Gastrocnemius medialis (tissue), 4 donors: ENCODE results near the gene AGAP1. TPM values are rescaled to one million over a fixed set of nuclear protein-coding genes. Genes with fewer than 3 reads are reported as not detected.

Experiments
- ATAC-seq, 2 donors: fragments of 150-250 bp; one replicate each; pipeline ENCODE4 v1.9.1; 2016
- DNase-seq, 2 donors: peaks; one replicate each; pipeline ENCODE4 v3.0.0-alpha.2; 2019
- H3K27ac ChIP-seq, 4 donors: fragments of 200-600 bp; sonication (generic); 1 replicate in 1 of 4; 2 replicates in 3 of 4; pipeline ENCODE4 v1.5.1; 2016 to 2018; ENCODE audit warnings: mild to moderate bottlenecking in 2 of 4, moderate library complexity in 1 of 4
- H3K27me3 ChIP-seq, 3 donors: fragments of 200-600 bp; sonication (generic) in 2 of 3; 1 replicate in 1 of 3; 2 replicates in 2 of 3; pipeline versions ENCODE4 v1.5.1 to v1.6.0; 2016 to 2019; ENCODE audit warnings: mild to moderate bottlenecking in 1 of 3, moderate library complexity in 1 of 3
- H3K36me3 ChIP-seq, 2 donors: fragments of 200-600 bp; sonication (generic) in 1 of 2; one replicate each; pipeline ENCODE4 v1.5.1; 2017 to 2018
- H3K4me1 ChIP-seq, 2 donors: fragments of 200-600 bp; sonication (generic) in 1 of 2; one replicate each; pipeline ENCODE4 v1.5.1; 2016 to 2017; ENCODE audit warnings: mild to moderate bottlenecking in 2 of 2
- H3K4me3 ChIP-seq, 4 donors: fragments of 200-600 bp; sonication (generic) in 3 of 4; 1 replicate in 1 of 4; 2 replicates in 3 of 4; pipeline ENCODE4 v1.5.1; 2016 to 2019; ENCODE audit warnings: mild to moderate bottlenecking in 2 of 4
- H3K9me3 ChIP-seq, 3 donors: fragments of 200-600 bp; sonication (generic) in 2 of 3; 1 replicate in 1 of 3; 2 replicates in 2 of 3; pipeline ENCODE4 v1.5.1; 2016 to 2019
- CTCF ChIP-seq, 5 experiments: fragments of 450-650 bp in 3 of 5; fragments of 200-600 bp in 2 of 5; sonication (generic) in 2 of 5; IDR thresholded peaks in 4 of 5; conservative IDR thresholded peaks in 1 of 5; 1 replicate in 4 of 5; 2 replicates in 1 of 5; pipeline ENCODE4 v1.5.1; 2016 to 2019; ENCODE audit warnings: antibody characterized with exemption in 5 of 5, mild to moderate bottlenecking in 3 of 5, moderate library complexity in 3 of 5
- POLR2A ChIP-seq, 2 donors: fragments of 450-650 bp; IDR thresholded peaks; one replicate each; pipeline ENCODE4 v1.6.1; 2017; ENCODE audit warnings: antibody characterized with exemption in 2 of 2, mild to moderate bottlenecking in 2 of 2, moderate library complexity in 2 of 2
- in situ Hi-C, 4 donors: fragments of 200-750 bp; cut with MboI; loops; one replicate each; pipeline versions ENCODE4 v1.15.0 to v1.8.0; 2017; ENCODE audit warnings: low sequenced_read_pairs in 4 of 4
- intact Hi-C: fragments of 100-400 bp; cut with DNase I; formaldehyde crosslinking; loops from one replicate; pipeline ENCODE4 v1.15.1; 2023; ENCODE audit warnings: low total_unique reads
- total RNA-seq, 4 donors: library from RNA; depleted of rRNA; stranded (reverse); fragments of >200 nt; gene quantifications; one replicate each; pipeline versions ENCODE4 v1.1.0 to v1.2.3, GENCODE V29; 2016

Gene AGAP1
- total RNA-seq, 4 donors from 2014 or later = 8.5 to 26.8 (median 14.4) TPM

DNA sequence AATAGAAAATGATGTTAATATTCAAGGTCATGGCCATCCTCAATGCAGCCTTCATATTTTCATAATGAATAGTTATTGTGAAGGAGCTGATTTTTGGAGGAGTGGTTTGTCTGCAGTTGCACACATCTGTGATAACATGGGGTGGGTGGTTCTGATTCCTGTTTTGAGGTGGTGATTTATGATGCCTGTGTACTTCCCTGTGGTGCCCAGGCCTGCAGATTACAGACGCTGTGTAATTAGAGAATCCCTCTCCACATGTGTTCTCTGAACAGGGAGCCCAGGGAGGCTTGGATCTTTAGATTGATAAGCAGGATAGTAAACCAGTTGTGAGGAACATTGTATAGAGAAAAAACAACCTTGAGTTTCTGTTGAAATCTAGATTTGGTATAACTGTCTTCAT is 117.5 kb downstream of the AGAP1 start:
- intact Hi-C loops = no loop called here
- in situ Hi-C loops = no loop called here
- H3K27me3 ChIP-seq = no peaks in the 10 kb centered on the region
- ATAC-seq (no peak), DNase-seq (no peak)
- no peaks in the 10 kb centered on the region for H3K9me3 ChIP-seq
- no peak overlapping the region for H3K4me3 ChIP-seq
- H3K27ac ChIP-seq = no peak overlapping the region
- TF ChIP-seq CTCF (IDR thresholded peaks at IDR 0.05 in 4 of 5, conservative IDR thresholded peaks at IDR 0.05 in 1 of 5) = no peak
- no peak for TF ChIP-seq POLR2A (IDR thresholded peaks at IDR 0.05)
- peaks cover 21 to 25% of the 10 kb centered on the region in 2 donors for H3K4me1 ChIP-seq
- no peaks in the 10 kb centered on the region for H3K36me3 ChIP-seq

DNA sequence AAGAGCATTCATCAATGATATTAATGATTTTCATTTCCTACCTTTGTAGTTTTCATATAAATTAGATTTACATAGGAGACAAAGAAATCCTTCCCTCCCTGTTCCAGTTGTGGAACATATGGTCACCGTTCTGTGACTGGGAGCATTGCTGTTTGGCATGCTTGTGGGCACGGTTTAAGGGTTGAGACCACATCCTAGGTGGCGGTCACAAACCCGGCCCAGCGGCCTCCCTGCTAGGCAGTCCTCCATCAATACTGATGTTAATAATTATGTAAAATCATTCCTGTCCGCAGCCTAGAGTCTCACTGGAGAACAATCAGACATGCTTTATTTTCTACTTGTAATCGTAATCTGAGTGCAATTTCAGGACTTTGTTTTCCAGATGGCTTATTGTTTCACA is 117.9 kb downstream of the AGAP1 start:
- ATAC-seq (no peak), DNase-seq (no peak)
- Histone ChIP-seq H3K4me1 (peaks cover 22 to 27% of the 10 kb centered on the region in 2 donors), H3K27me3 (no peaks in the 10 kb centered on the region), H3K4me3 (no peak overlapping the region), H3K27ac (no peak overlapping the region), H3K9me3 (no peaks in the 10 kb centered on the region), H3K36me3 (no peaks in the 10 kb centered on the region)
- in situ Hi-C loops = no loop called here
- intact Hi-C loops = no loop called here
- TF ChIP-seq CTCF (IDR thresholded peaks at IDR 0.05 in 4 of 5, conservative IDR thresholded peaks at IDR 0.05 in 1 of 5) (no peak), POLR2A (IDR thresholded peaks at IDR 0.05) (no peak)

DNA sequence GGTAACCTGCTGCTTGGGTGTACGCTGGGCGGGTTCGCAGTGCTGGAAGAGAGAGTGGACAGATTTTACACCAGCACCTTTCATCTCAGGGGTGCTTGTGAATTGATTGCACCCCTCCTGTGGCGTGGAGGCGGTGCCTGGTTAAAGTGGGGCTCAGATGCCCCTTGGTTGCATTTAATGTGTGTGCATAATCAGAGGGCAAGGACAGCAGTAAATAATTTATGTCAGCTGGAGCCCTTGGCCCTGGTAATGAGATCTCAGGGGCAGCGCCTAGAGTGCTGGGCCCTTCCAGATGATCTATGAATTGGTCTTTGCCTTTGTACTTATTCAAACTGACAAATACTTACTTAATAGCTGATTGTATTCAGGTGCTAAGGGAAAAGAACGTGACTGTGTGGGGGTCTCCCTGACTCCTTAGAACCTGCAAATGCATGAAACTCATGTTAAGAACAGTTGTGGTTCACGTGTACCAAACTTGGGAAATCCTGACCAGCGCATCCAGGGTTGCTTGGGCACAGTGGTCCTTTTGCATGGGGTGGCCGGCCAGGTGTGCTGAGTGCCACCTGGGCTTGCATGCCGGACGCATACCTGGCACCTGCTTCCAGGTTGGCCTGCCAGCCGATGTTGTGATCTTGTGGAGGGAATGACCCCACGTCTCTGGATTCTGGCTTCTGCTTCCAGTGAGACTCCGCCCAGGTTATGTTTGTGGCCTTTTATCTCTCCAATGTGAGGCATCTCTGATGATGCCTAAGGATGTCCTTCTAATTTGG is 118.5 kb downstream of the AGAP1 start:
- no peaks in the 10 kb centered on the region for H3K27me3 ChIP-seq
- ATAC-seq (no peak), DNase-seq (no peak)
- H3K4me3 ChIP-seq = no peak overlapping the region
- H3K27ac ChIP-seq = no peak overlapping the region
- H3K9me3 ChIP-seq = no peaks in the 10 kb centered on the region
- no peaks in the 10 kb centered on the region for H3K36me3 ChIP-seq
- peaks cover 25 to 27% of the 10 kb centered on the region in 2 donors for H3K4me1 ChIP-seq
- TF ChIP-seq CTCF (IDR thresholded peaks at IDR 0.05 in 4 of 5, conservative IDR thresholded peaks at IDR 0.05 in 1 of 5) (no peak), POLR2A (IDR thresholded peaks at IDR 0.05) (no peak)
- intact Hi-C loops = no loop called here
- in situ Hi-C loops = no loop called here

GRCh38 chr2:235613649-235614048 is 119.8 kb downstream of the AGAP1 start:
- intact Hi-C loops = no loop called here
- Histone ChIP-seq H3K36me3 (no peaks in the 10 kb centered on the region), H3K4me3 (no peak overlapping the region), H3K9me3 (no peaks in the 10 kb centered on the region), H3K4me1 (peaks cover 26 to 27% of the 10 kb centered on the region in 2 donors), H3K27ac (no peak overlapping the region), H3K27me3 (no peaks in the 10 kb centered on the region)
- TF ChIP-seq POLR2A (IDR thresholded peaks at IDR 0.05) (no peak), CTCF (IDR thresholded peaks at IDR 0.05 in 4 of 5, conservative IDR thresholded peaks at IDR 0.05 in 1 of 5) (no peak)
- in situ Hi-C loops = no loop called here
- DNase-seq (no peak), ATAC-seq (no peak)
